Measurements from ENCODE around the gene ACER2.
"Not testable (repeated sequence)": the region's sequence is repeated elsewhere in the genome, so short reads cannot be mapped to it uniquely, and the experiment has no call there.

The ACER2 gene

GRCh38 chr9:19408693-19409400 lies at the start of gene ACER2:
Gene ACER2 (plus strand): TSS chr9:19409009. CDS start chr9:19409085, 76 bp downstream.
- peak; percentile 36 for DNase-seq

GRCh38 chr9:19369107-19369506 lies 39.7 kb upstream of the ACER2 start:
- DNase-seq: no peak

- DNase-seq: no peak
Measured at GRCh38 chr9:19371942-19372341, 36.9 kb upstream of the ACER2 start.

GRCh38 chr9:19372567-19372966 lies 36.2 kb upstream of the ACER2 start:
- DNase-seq: no peak

- DNase-seq: no peak
Measured at GRCh38 chr9:19373527-19373926, 35.3 kb upstream of the ACER2 start.

- no peak for DNase-seq
Measured at GRCh38 chr9:19375538-19375937, 33.3 kb upstream of the ACER2 start.

- DNase-seq: no peak
Measured at GRCh38 chr9:19376931-19377330, 31.9 kb upstream of the ACER2 start.

- no peak for DNase-seq
Measured at GRCh38 chr9:19378164-19378563, 30.6 kb upstream of the ACER2 start.

GRCh38 chr9:19378647-19379046 lies 30.2 kb upstream of the ACER2 start:
- DNase-seq: no peak

- DNase-seq: no peak
Measured at GRCh38 chr9:19379283-19379682, 29.5 kb upstream of the ACER2 start.

- no peak for DNase-seq
Measured at GRCh38 chr9:19379697-19380046, 29.1 kb upstream of the ACER2 start.

- no peak for DNase-seq
Measured at GRCh38 chr9:19380826-19381075, 28.1 kb upstream of the ACER2 start.

- DNase-seq: no peak
Measured at GRCh38 chr9:19381656-19382055, 27.2 kb upstream of the ACER2 start.

- not testable (repeated sequence) for DNase-seq
Measured at GRCh38 chr9:19385212-19385611, 23.6 kb upstream of the ACER2 start.

GRCh38 chr9:19385786-19386501 lies 22.9 kb upstream of the ACER2 start:
- DNase-seq: no peak

GRCh38 chr9:19386502-19387044 lies 22.2 kb upstream of the ACER2 start:
- DNase-seq: no peak

GRCh38 chr9:19387317-19387716 lies 21.5 kb upstream of the ACER2 start:
- DNase-seq: no peak

- DNase-seq: not testable (repeated sequence)
Measured at GRCh38 chr9:19389539-19389938, 19.3 kb upstream of the ACER2 start.

GRCh38 chr9:19397845-19398244 lies 11.0 kb upstream of the ACER2 start:
- no peak for DNase-seq

- not testable (repeated sequence) for DNase-seq
Measured at GRCh38 chr9:19403231-19403630, 5.6 kb upstream of the ACER2 start.

GRCh38 chr9:19404283-19405075 lies 4.3 kb upstream of the ACER2 start:
- DNase-seq: no peak

GRCh38 chr9:19405771-19406170 lies 3.0 kb upstream of the ACER2 start:
- no peak for DNase-seq

GRCh38 chr9:19408316-19408692 lies 505 bp upstream of the ACER2 start:
- DNase-seq: no peak
